Heart left ventricle (tissue), 13 donors: ENCODE data around the gene CCDC88A.

Experiments
- CTCF ChIP-seq, 12 donors: fragments of 200-600 bp; sonication (generic) in 4 of 12; IDR thresholded peaks; one replicate each; pipeline versions ENCODE4 v1.5.0 to v1.8.0; 2018 to 2022; ENCODE audit warnings: antibody characterized with exemption in 12 of 12, mild to moderate bottlenecking in 5 of 12
- POLR2A ChIP-seq, 2 donors: fragments of 450-650 bp; IDR thresholded peaks; one replicate each; pipeline ENCODE4 v1.6.1; 2017; ENCODE audit warnings: antibody characterized with exemption in 2 of 2, mild to moderate bottlenecking in 2 of 2, moderate library complexity in 2 of 2
- donor health status: ischemic (EF 13 %, LVEDD 7.1; RV severe dilation, severe dysfunction).
- donor health status: DM: no; HTN: yes; CAD: no.
- donor health status: DM: no; HTN: no; CAD: no.
- donor health status: ischemic (EF 25% LVEDD 6.9; RV normal size, moderate dysfunction).
- donor health status: ischemic (EF 25% LVEDD 5.7; RV mildly dilated, moderate dysfunction).
- donor health status: ischemic (EF 35%, LVEDD 5.7; RV mildly dilated, moderate dysfunction).
- donor health status: nonischemic (EF 11% LVEDD 7.7; RV severe dilation, severe dysfunction).
- donor health status: DM: yes; HTN: yes; CAD: no.
- donor health status: PGD.
- donor health status: ischemic (EF 29% LVEDD 5.4; RV normal size, mild dysfunction).
- donor health status: nonischemic (EF 23%, LVEDD 6.1; RV moderate dilation, normal function).

DNA sequence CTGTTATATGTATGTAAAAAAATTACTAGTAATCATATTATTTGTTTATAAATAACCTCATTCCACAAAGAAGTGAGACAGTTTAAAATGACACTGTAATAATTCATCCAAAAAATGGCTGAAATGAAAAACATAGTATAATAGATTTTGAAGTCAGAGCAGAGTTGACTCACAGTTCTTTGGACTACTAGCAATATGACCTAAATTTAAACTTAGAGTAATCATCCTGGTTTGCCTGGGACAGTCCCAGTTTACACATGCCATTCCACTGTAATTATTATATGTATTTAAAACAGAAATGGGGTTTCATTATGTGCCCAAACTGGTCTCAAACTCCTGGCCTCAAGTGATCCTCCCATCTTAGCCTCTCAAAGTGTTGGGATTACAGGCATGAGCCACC lies 48.3 kb downstream of the CCDC88A start:
- TF ChIP-seq CTCF (IDR thresholded peaks at IDR 0.05): no peak
- TF ChIP-seq POLR2A (IDR thresholded peaks at IDR 0.05): no peak
